Lower lobe of right lung (tissue), 2 donors: ENCODE measurements around the gene NEU1. TPM values are rescaled to one million over a fixed set of nuclear protein-coding genes. Genes with fewer than 3 reads are reported as not detected.
"Not testable (repeated sequence)": the region's sequence is repeated elsewhere in the genome, so short reads cannot be mapped to it uniquely, and the experiment has no call there.

Experiments
- ATAC-seq, 2 donors: fragments of 200-7000 bp; cut with Tn5 transposase; one replicate each; pipeline ENCODE4 v1.9.1; 2020 to 2022; ENCODE audit warnings: mild to moderate bottlenecking in 2 of 2, moderate library complexity in 2 of 2
- DNase-seq: peaks from one replicate; pipeline ENCODE4 v3.0.0-alpha.2; 2020
- H3K27ac ChIP-seq: fragments of 200-600 bp; one replicate; pipeline ENCODE4 v1.8.0; 2022
- H3K27me3 ChIP-seq: fragments of 200-600 bp; one replicate; pipeline ENCODE4 v1.8.0; 2022; ENCODE audit warnings: low read depth
- H3K36me3 ChIP-seq: fragments of 200-600 bp; one replicate; pipeline ENCODE4 v1.8.0; 2022; ENCODE audit warnings: mild to moderate bottlenecking
- H3K4me1 ChIP-seq: fragments of 200-600 bp; one replicate; pipeline ENCODE4 v1.8.0; 2022
- H3K4me3 ChIP-seq: fragments of 200-600 bp; one replicate; pipeline ENCODE4 v1.8.0; 2022; ENCODE audit warnings: mild to moderate bottlenecking
- H3K9me3 ChIP-seq: fragments of 200-600 bp; one replicate; pipeline ENCODE4 v1.8.0; 2022
- CTCF ChIP-seq: fragments of 200-600 bp; IDR thresholded peaks from one replicate; pipeline ENCODE4 v1.8.0; 2022; ENCODE audit warnings: antibody characterized with exemption, mild to moderate bottlenecking
- intact Hi-C: fragments of 100-400 bp; cut with DNase I; formaldehyde crosslinking; loops from one replicate; pipeline ENCODE4 v1.11.0; 2022
- total RNA-seq: library from RNA; stranded (reverse); fragmentation: NEBNext Ultra II Directional; extraction: Animal tissue kit (Norgen Biotek cat#: 25700); gene quantifications from one replicate; pipeline ENCODE4 v1.2.1, GENCODE V29; 2021
- donor health status: DM: no; HTN: yes; CAD: no; lungs with severe emphysema.

Gene NEU1
- total RNA-seq, 1 donor from 2014 or later: 70.5 TPM

GRCh38 chr6:31825553-31825952, 37.1 kb downstream of the NEU1 start:
- H3K9me3 ChIP-seq: no peaks in the 10 kb centered on the region
- ATAC-seq: no peak
- no peak for TF ChIP-seq CTCF
- intact Hi-C loops: no loop called here
- no peak for DNase-seq
- H3K4me3 ChIP-seq: no peak overlapping the region
- H3K27ac ChIP-seq: peak overlapping the region; percentile 92
- H3K36me3 ChIP-seq: no peaks in the 10 kb centered on the region
- peaks cover 56% of the 10 kb centered on the region for H3K4me1 ChIP-seq
- no peaks in the 10 kb centered on the region for H3K27me3 ChIP-seq

DNA sequence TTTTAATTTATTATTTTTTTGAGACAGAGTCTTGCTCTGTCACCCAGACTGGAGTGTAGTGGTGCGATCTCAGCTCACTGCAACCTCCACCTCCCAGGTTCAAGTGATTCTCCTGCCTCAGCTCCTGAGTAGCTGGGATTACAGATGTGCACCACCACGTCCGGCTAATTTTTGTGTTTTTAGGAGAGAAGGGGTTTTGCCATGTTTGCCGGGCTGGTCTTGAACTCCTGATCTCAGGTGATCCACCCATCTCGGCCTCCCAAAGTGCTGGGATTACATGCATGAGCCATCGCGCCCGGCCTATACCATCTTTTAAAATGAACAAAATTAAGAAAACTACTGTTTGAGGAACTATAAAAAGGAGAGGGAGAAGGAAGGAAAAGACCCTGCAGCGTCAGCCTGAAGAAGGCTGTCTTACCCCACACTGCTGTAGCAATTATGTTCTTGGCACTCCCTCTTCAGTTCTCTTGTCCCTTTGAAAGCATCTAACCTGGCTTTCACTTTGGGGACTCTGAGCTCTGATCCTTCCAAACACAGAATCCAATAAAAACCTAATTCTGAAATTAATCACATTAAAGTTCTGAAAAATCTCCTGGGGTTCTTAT, 38.9 kb downstream of the NEU1 start:
- H3K27me3 ChIP-seq, ATAC-seq, DNase-seq, H3K36me3 ChIP-seq, H3K9me3 ChIP-seq, intact Hi-C loops: not testable (repeated sequence)
- H3K4me3 ChIP-seq: peak overlapping the region; percentile 69
- peaks cover 73% of the 10 kb centered on the region for H3K4me1 ChIP-seq
- peak overlapping the region; percentile 97 for H3K27ac ChIP-seq

DNA sequence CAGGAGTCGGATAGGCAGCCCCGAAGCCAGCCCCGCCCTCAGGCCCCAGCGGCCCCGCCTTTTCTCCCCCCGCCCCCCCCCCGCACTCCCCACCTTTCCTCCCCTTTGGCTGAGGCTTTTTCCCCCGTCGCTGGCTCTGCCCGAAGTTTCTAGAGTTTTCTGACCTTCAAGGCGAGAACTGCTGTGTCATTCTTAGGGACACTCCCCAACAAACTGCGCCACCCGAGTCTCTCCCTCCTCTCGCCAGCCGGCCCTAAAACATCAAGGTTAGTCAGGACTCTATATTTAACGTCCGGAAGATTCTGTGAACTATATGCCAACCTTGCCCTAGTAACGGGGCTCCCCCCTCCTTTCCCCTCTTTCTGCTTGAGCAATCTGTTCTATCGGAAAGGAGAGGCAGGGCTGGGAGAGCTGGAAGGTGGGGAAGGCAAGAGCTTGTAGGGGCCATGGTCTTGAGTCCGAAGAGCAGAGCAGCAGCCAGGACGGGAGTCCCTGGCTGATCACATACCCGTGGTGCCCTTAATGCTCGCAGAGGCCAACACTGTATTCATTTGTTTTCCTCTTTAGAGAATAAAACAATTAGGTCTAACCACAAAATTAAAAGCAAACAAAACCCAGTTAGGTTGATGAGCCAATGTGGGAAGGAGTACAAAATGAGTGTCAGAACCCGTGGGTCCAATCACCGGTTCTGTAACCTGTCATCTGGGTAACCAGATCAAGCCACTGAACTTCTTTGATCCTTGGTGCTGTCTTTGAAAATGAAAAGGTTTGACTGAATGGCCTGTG, 40.4 kb downstream of the NEU1 start:
- Histone ChIP-seq H3K27ac (peak overlapping the region; percentile 97), H3K4me1 (peaks cover 73% of the 10 kb centered on the region), H3K9me3 (no peaks in the 10 kb centered on the region), H3K4me3 (peak overlapping the region; percentile 69), H3K36me3 (no peaks in the 10 kb centered on the region), H3K27me3 (no peaks in the 10 kb centered on the region)
- TF ChIP-seq CTCF: no peak
- intact Hi-C loops: no loop called here
- ATAC-seq (peak; percentile 80 to 82), DNase-seq (peak; percentile 86)

DNA sequence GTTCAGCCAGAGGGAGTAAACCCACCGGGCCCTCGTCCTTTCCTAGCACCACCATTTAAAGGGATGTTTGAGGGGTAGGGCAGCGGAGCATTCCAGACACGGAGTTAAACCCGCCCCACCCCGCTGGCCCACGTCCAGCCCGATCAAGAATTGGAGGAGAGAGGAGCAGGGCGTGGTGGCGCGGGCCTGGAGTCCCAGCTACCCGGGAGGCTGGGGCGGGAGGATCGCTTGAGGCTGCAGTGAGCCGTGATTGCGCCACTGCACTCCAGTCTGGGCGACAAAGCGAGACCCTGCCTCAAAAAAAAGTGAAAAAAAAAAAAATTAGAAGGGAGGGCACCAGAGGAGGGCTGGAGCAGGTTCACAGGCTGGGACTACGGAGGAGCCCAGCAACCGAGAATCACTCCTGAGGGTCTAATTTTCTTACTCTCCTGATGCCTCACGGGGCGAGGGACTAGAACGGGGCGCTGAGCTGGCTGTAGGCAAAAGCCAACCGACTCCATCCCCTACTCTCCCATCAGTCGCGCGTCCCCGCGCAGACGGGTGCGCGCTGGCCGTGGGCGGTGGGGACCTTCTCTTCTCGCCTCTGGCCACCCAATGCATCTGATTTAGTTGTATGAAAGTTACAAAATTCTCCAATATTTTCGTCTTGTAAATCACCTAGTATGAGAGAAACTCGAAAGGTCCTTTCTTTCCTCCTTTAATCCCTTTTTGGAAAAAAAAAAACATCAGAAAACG, 41.2 kb downstream of the NEU1 start:
- ATAC-seq: peak; percentile 70 to 76
- no peaks in the 10 kb centered on the region for H3K9me3 ChIP-seq
- peak overlapping the region; percentile 97 for H3K27ac ChIP-seq
- no peaks in the 10 kb centered on the region for H3K27me3 ChIP-seq
- no peak for TF ChIP-seq CTCF
- intact Hi-C loops: no loop called here
- peak overlapping the region; percentile 69 for H3K4me3 ChIP-seq
- H3K4me1 ChIP-seq: peaks cover 68% of the 10 kb centered on the region
- no peaks in the 10 kb centered on the region for H3K36me3 ChIP-seq
- DNase-seq: peak; percentile 86

DNA sequence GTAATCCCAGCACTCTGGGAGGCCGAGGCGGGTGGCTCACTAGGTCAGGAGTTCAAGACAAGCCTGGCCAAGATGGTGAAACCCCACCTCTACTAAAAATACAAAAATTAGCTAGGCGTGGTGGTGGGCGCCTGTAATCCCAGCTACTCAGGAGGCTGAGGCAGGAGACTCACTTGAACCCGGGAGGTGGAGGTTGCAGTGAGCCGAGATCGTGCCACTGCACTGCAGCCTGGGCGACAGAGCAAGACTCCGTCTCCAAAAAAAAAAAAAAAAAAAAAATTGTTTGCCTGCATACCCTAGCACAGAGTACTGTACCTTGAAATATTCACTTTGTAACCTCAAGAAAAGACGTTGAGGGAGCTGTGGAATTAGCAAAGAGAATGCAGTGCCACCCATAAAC, 42.2 kb downstream of the NEU1 start:
- H3K9me3 ChIP-seq, H3K27me3 ChIP-seq, ATAC-seq, H3K4me3 ChIP-seq, H3K36me3 ChIP-seq, intact Hi-C loops: not testable (repeated sequence)
- peak; percentile 23 for DNase-seq
- peaks cover 57% of the 10 kb centered on the region for H3K4me1 ChIP-seq
- H3K27ac ChIP-seq: peak overlapping the region; percentile 72

- peaks cover 54% of the 10 kb centered on the region for H3K4me1 ChIP-seq
- intact Hi-C loops: no loop called here
- no peaks in the 10 kb centered on the region for H3K27me3 ChIP-seq
- H3K9me3 ChIP-seq: no peaks in the 10 kb centered on the region
- TF ChIP-seq CTCF: no peak
- no peaks in the 10 kb centered on the region for H3K36me3 ChIP-seq
- H3K27ac ChIP-seq: peak overlapping the region; percentile 72
- peak overlapping the region; percentile 69 for H3K4me3 ChIP-seq
- DNase-seq (no peak), ATAC-seq (no peak)
Measured at GRCh38 chr6:31819871-31820299, 42.7 kb downstream of the NEU1 start.

- peak overlapping the region; percentile 69 for H3K4me3 ChIP-seq
- ATAC-seq, intact Hi-C loops, H3K27me3 ChIP-seq, H3K36me3 ChIP-seq, H3K9me3 ChIP-seq: not testable (repeated sequence)
- peak; percentile 28 for DNase-seq
- H3K27ac ChIP-seq: peak overlapping the region; percentile 72
- H3K4me1 ChIP-seq: peaks cover 49% of the 10 kb centered on the region
Measured at GRCh38 chr6:31817929-31818511, 44.6 kb downstream of the NEU1 start.

DNA sequence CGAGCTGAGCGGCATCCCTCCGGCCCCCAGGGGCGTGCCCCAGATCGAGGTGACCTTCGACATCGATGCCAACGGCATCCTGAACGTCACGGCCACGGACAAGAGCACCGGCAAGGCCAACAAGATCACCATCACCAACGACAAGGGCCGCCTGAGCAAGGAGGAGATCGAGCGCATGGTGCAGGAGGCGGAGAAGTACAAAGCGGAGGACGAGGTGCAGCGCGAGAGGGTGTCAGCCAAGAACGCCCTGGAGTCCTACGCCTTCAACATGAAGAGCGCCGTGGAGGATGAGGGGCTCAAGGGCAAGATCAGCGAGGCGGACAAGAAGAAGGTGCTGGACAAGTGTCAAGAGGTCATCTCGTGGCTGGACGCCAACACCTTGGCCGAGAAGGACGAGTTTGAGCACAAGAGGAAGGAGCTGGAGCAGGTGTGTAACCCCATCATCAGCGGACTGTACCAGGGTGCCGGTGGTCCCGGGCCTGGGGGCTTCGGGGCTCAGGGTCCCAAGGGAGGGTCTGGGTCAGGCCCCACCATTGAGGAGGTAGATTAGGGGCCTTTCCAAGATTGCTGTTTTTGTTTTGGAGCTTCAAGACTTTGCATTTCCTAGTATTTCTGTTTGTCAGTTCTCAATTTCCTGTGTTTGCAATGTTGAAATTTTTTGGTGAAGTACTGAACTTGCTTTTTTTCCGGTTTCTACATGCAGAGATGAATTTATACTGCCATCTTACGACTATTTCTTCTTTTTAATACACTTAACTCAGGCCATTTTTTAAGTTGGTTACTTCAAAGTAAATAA, 45.3 kb downstream of the NEU1 start:
- H3K36me3 ChIP-seq, H3K27me3 ChIP-seq, H3K9me3 ChIP-seq, intact Hi-C loops, ATAC-seq: not testable (repeated sequence)
- Histone ChIP-seq H3K4me3 (peak overlapping the region; percentile 69), H3K27ac (peak overlapping the region; percentile 72), H3K4me1 (peaks cover 42% of the 10 kb centered on the region)
- DNase-seq: peak; percentile 48
